Activated T-helper 2 cell treated with anti-CD3 and anti-CD28 coated beads, Interferon-gamma antibody, Interleukin-2, Interleukin-4, amounts not matched to agents 10 μg/mL and 5 μg/mL and 100 μg/mL, durations not matched to agents 14 hours and 24 hours and 36 hours (primary cell): ENCODE measurements around the gene OR4K1. TPM values are rescaled to one million over a fixed set of nuclear protein-coding genes. Genes with fewer than 3 reads are reported as not detected.
"Not testable (repeated sequence)": the region's sequence is repeated elsewhere in the genome, so short reads cannot be mapped to it uniquely, and the experiment has no call there.

Experiments used
- DNase-seq: peaks from one replicate; pipeline ENCODE4 v3.0.0; 2021; ENCODE audit warnings: low spot score
- H3K27ac Mint-ChIP-seq: one replicate; pipeline ENCODE4 v1.8.0; 2021; ENCODE audit warnings: mixed read lengths
- H3K27me3 Mint-ChIP-seq: one replicate; pipeline ENCODE4 v1.8.0; 2021; ENCODE audit warnings: low read depth, mixed read lengths
- H3K36me3 Mint-ChIP-seq: one replicate; pipeline ENCODE4 v1.8.0; 2021; ENCODE audit warnings: low read depth, mixed read lengths
- H3K4me1 Mint-ChIP-seq: one replicate; pipeline ENCODE4 v1.8.0; 2021; ENCODE audit warnings: low read depth, mixed read lengths
- H3K4me3 Mint-ChIP-seq: one replicate; pipeline ENCODE4 v1.8.0; 2021; ENCODE audit warnings: low read depth, mild to moderate bottlenecking, moderate library complexity, mixed read lengths
- H3K9me3 Mint-ChIP-seq: one replicate; pipeline ENCODE4 v1.8.0; 2021; ENCODE audit warnings: mixed read lengths
- intact Hi-C: fragments of 100-400 bp; cut with micrococcal nuclease; formaldehyde crosslinking; loops from one replicate; pipeline ENCODE4 v1.15.1; 2023
- total RNA-seq: library from RNA; stranded (reverse); gene quantifications from 2 replicates; pipeline ENCODE4 v1.2.3, GENCODE V29; 2022

Gene OR4K1
- total RNA-seq, 1 donor from 2014 or later, result not detected

- no peaks in the 10 kb centered on the region for H3K27me3 Mint-ChIP-seq
- H3K4me3 Mint-ChIP-seq, result no peak overlapping the region
- no peak for DNase-seq
- no peaks in the 10 kb centered on the region for H3K36me3 Mint-ChIP-seq
- no peak overlapping the region for H3K27ac Mint-ChIP-seq
- intact Hi-C loops, result no loop called here
- no peaks in the 10 kb centered on the region for H3K4me1 Mint-ChIP-seq
- H3K9me3 Mint-ChIP-seq, result peaks cover 10% of the 10 kb centered on the region
These were observed 18.5 kb downstream of the OR4K1 start for GRCh38 chr14:19949218-19949617.

GRCh38 chr14:19969735-19970134 lies 39.0 kb downstream of the OR4K1 start:
- DNase-seq, H3K4me1 Mint-ChIP-seq, H3K27ac Mint-ChIP-seq, H3K36me3 Mint-ChIP-seq, H3K9me3 Mint-ChIP-seq, H3K27me3 Mint-ChIP-seq, intact Hi-C loops, H3K4me3 Mint-ChIP-seq: not testable (repeated sequence)

DNA sequence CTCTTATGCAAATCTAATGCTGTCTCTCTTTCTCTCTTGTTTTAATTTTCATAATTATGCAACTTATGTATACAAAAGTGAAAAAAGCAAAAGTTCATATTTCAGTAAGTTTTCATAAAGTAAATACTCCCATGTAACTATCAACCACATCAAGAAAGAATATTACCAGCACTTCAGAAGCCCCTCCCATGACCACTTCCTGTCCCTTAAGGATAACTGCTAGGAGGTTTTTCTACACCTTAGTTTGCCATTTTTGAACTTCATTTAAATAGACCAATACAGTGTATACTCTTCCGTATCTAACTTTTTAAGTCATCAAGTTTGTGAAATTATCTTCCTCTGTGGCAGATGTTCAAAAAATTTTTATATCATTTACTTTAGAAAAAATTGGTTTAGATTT lies 44.1 kb downstream of the OR4K1 start:
- H3K27me3 Mint-ChIP-seq, result no peaks in the 10 kb centered on the region
- intact Hi-C loops, result no loop called here
- no peaks in the 10 kb centered on the region for H3K36me3 Mint-ChIP-seq

DNA sequence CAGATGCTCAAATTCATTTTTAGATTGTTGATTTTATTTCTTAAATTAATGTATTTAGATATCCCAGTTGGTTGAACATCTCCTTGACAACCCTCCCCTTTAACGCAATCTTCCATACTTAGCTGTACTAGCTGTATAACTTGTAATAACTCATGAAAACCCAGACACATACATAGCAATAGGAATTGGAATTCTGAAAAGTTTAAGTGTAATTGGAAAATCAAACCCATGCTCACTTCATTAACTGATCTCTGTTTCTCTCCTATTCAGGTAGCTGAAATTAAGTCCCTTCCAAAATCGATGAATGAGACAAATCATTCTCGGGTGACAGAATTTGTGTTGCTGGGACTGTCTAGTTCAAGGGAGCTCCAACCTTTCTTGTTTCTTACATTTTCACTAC lies 44.6 kb downstream of the OR4K1 start, which contains the start of gene OR4K15:
Gene OR4K15, plus strand, starts transcription at position 301 of the 400 bp plus-strand sequence. Its CDS starts 0 bp downstream, at position 301.
- H3K27me3 Mint-ChIP-seq, result no peaks in the 10 kb centered on the region
- H3K27ac Mint-ChIP-seq, result no peak within 1 kb of the TSS
- DNase-seq, result no peak
- intact Hi-C loops, result no loop called here
- no peak within 1 kb of the TSS for H3K4me3 Mint-ChIP-seq
- H3K4me1 Mint-ChIP-seq, result peaks cover 11% of the 10 kb centered on the region
- H3K9me3 Mint-ChIP-seq, result peaks cover 20% of the 10 kb centered on the region
- H3K36me3 Mint-ChIP-seq, result no peaks in the 10 kb centered on the region

More for the DNA sequence above, 44.1 kb downstream of the OR4K1 start:
- no peak for DNase-seq
- no peak overlapping the region for H3K27ac Mint-ChIP-seq
- H3K4me1 Mint-ChIP-seq, result peaks cover 11% of the 10 kb centered on the region
- no peak overlapping the region for H3K4me3 Mint-ChIP-seq
- H3K9me3 Mint-ChIP-seq, result peaks cover 16% of the 10 kb centered on the region

Other genes starting within 250 kb of the OR4K1 start
- not detected in 2 replicates for gene OR11H2, start 217.0 kb upstream of the OR4K1 start, total RNA-seq
- not detected in 2 replicates for gene OR4Q3, start 187.3 kb upstream of the OR4K1 start, total RNA-seq
- gene OR4M1, start 157.4 kb upstream of the OR4K1 start, total RNA-seq, result not detected in 2 replicates
- gene OR4N2, start 127.1 kb upstream of the OR4K1 start, total RNA-seq, result not detected in 2 replicates
- not detected in 2 replicates for gene OR4K2, start 55.8 kb upstream of the OR4K1 start, total RNA-seq
- gene OR4K5, start 10.3 kb upstream of the OR4K1 start, total RNA-seq, result not detected in 2 replicates
- not detected in 2 replicates for gene OR4K15, start 44.7 kb downstream of the OR4K1 start, total RNA-seq
- gene OR4Q2, start 71.2 kb downstream of the OR4K1 start, total RNA-seq, result not detected in 2 replicates
- gene OR4K14, start 88.4 kb downstream of the OR4K1 start, total RNA-seq, result not detected in 2 replicates
- not detected in 2 replicates for gene OR4K13, start 105.1 kb downstream of the OR4K1 start, total RNA-seq
- not detected in 2 replicates for gene OR4L1, start 129.1 kb downstream of the OR4K1 start, total RNA-seq
- not detected in 2 replicates for gene OR4K17, start 179.8 kb downstream of the OR4K1 start, total RNA-seq
- gene OR4N5, start 207.9 kb downstream of the OR4K1 start, total RNA-seq, result not detected in 2 replicates